Astrocyte of the hippocampus (primary cell): ENCODE results near the gene DGAT2.

Experiments used
- DNase-seq: peaks from one replicate; pipeline ENCODE4 v3.0.0; 2011; ENCODE audit warnings: low read depth, low spot score

DGAT2 gene

GRCh38 chr11:75801362-75802020 lies 32.9 kb downstream of the DGAT2 start:
- no peak for DNase-seq

- no peak for DNase-seq
Observed at GRCh38 chr11:75802021-75802912, 33.7 kb downstream of the DGAT2 start.

GRCh38 chr11:75802913-75803820 lies 34.6 kb downstream of the DGAT2 start:
- DNase-seq, result peak; percentile 83

GRCh38 chr11:75809111-75809510 lies 40.5 kb downstream of the DGAT2 start:
- no peak for DNase-seq

- DNase-seq, result no peak
Observed at GRCh38 chr11:75809991-75810390, 41.4 kb downstream of the DGAT2 start.

- no peak for DNase-seq
Observed at GRCh38 chr11:75810637-75811390, 42.2 kb downstream of the DGAT2 start.

GRCh38 chr11:75811485-75811884 lies 42.9 kb downstream of the DGAT2 start:
- no peak for DNase-seq

- no peak for DNase-seq
Observed at GRCh38 chr11:75812542-75813040, 44.0 kb downstream of the DGAT2 start.

- no peak for DNase-seq
Observed at GRCh38 chr11:75813124-75813523, 44.5 kb downstream of the DGAT2 start.

- DNase-seq, result no peak
Observed at GRCh38 chr11:75813622-75814039, 45.1 kb downstream of the DGAT2 start.

- DNase-seq, result no peak
Observed at GRCh38 chr11:75814363-75814676, 45.7 kb downstream of the DGAT2 start.

GRCh38 chr11:75814677-75815344 lies 46.2 kb downstream of the DGAT2 start, which contains the start of gene UVRAG:
TSS of gene UVRAG (plus strand) at chr11:75815210. CDS start at chr11:75815408, 198 bp downstream.
- peak; percentile 99 for DNase-seq

- peak; percentile 76 for DNase-seq
Observed at GRCh38 chr11:75815345-75816168, 47.0 kb downstream of the DGAT2 start.

- DNase-seq, result peak; percentile 23
Observed at GRCh38 chr11:75816561-75817239, 48.1 kb downstream of the DGAT2 start.

- DNase-seq, result no peak
Observed at GRCh38 chr11:75820645-75821044, 52.1 kb downstream of the DGAT2 start.

- DNase-seq, result no peak
Observed at GRCh38 chr11:75821202-75821601, 52.6 kb downstream of the DGAT2 start.

GRCh38 chr11:75822541-75822940 lies 54.0 kb downstream of the DGAT2 start:
- no peak for DNase-seq

- DNase-seq, result no peak
Observed at GRCh38 chr11:75823415-75823814, 54.8 kb downstream of the DGAT2 start.

GRCh38 chr11:75823946-75824345 lies 55.4 kb downstream of the DGAT2 start:
- no peak for DNase-seq
